Measurements from ENCODE around the gene MMP17. TPM values are rescaled to one million over a fixed set of nuclear protein-coding genes. Genes with fewer than 3 reads are reported as not detected.
A peak's percentile ranks its signal among the peaks of the same experiment; 100 is the strongest.

MMP17 gene
- total RNA-seq, 1 donor from 2014 or later, result 16.8 TPM

GRCh38 chr12:131893605-131894312 lies 65.6 kb downstream of the MMP17 start:
- no peak for TF ChIP-seq CTCF (IDR thresholded peaks at IDR 0.05)
- H3K4me3 ChIP-seq, result peak overlapping the region; percentile 15 to 77
- H3K36me3 ChIP-seq, result peaks cover 4 to 7% of the 10 kb centered on the region in 2 donors
- intact Hi-C loops (cut with DNase I), result loop anchor here (1.0 to 10.0 kb wide), 3 partner anchors 191 to 595 kb away; partner anchors contain the start of genes DDX51 and NOC4L
- H3K9me3 ChIP-seq, result no peaks in the 10 kb centered on the region
- peaks cover 5 to 11% of the 10 kb centered on the region in 2 donors for H3K4me1 ChIP-seq
- peak overlapping the region; percentile 93 for H3K27ac ChIP-seq
- no peaks in the 10 kb centered on the region for H3K27me3 ChIP-seq
- no peak for DNase-seq (ENCODE audit: low spot score in 2 of 2)

- peaks cover 4 to 7% of the 10 kb centered on the region in 2 donors for H3K36me3 ChIP-seq
- H3K4me1 ChIP-seq, result peaks cover 5 to 11% of the 10 kb centered on the region in 2 donors
- TF ChIP-seq CTCF (IDR thresholded peaks at IDR 0.05), result no peak
- H3K9me3 ChIP-seq, result no peaks in the 10 kb centered on the region
- peak within 1 kb of the TSS; percentile 62 to 77 for H3K4me3 ChIP-seq
- H3K27ac ChIP-seq, result peak within 1 kb of the TSS; percentile 93
- DNase-seq (ENCODE audit: low spot score in 2 of 2), result peak; percentile 65 to 96
- no peaks in the 10 kb centered on the region for H3K27me3 ChIP-seq
- intact Hi-C loops (cut with DNase I), result loop anchor here (1.0 to 10.0 kb wide), 3 partner anchors 190 to 594 kb away; partner anchors contain the start of genes DDX51 and NOC4L
Measured at GRCh38 chr12:131894313-131894860, 66.2 kb downstream of the MMP17 start, which contains the start of gene ULK1. Gene ULK1 (plus strand): TSS chr12:131894622. CDS start chr12:131895002, 380 bp downstream.

GRCh38 chr12:131894981-131895639 lies 66.9 kb downstream of the MMP17 start:
- peak overlapping the region; percentile 62 to 77 for H3K4me3 ChIP-seq
- peaks cover 4 to 7% of the 10 kb centered on the region in 2 donors for H3K36me3 ChIP-seq
- intact Hi-C loops (cut with DNase I), result loop anchor here (1.0 to 10.0 kb wide), 4 partner anchors 183 to 594 kb away; partner anchors contain the start of genes DDX51, NOC4L and SFSWAP
- peak overlapping the region; percentile 93 for H3K27ac ChIP-seq
- peaks cover 5 to 11% of the 10 kb centered on the region in 2 donors for H3K4me1 ChIP-seq
- H3K27me3 ChIP-seq, result no peaks in the 10 kb centered on the region
- no peak for TF ChIP-seq CTCF (IDR thresholded peaks at IDR 0.05)
- no peaks in the 10 kb centered on the region for H3K9me3 ChIP-seq
- DNase-seq (ENCODE audit: low spot score in 2 of 2), result no peak

GRCh38 chr12:131895640-131896079 lies 67.5 kb downstream of the MMP17 start:
- intact Hi-C loops (cut with DNase I), result loop anchor here (1.0 to 10.0 kb wide), 6 partner anchors 17 to 593 kb away; partner anchors contain the start of genes DDX51, EP400, NOC4L and PUS1
- Histone ChIP-seq H3K4me1 (peaks cover 5 to 15% of the 10 kb centered on the region in 2 donors), H3K27me3 (no peaks in the 10 kb centered on the region), H3K36me3 (peaks cover 4 to 7% of the 10 kb centered on the region in 2 donors), H3K4me3 (peak overlapping the region; percentile 62 to 77), H3K9me3 (no peaks in the 10 kb centered on the region), H3K27ac (peak overlapping the region; percentile 93)
- no peak for TF ChIP-seq CTCF (IDR thresholded peaks at IDR 0.05)
- DNase-seq (ENCODE audit: low spot score in 2 of 2), result no peak

GRCh38 chr12:131896080-131896810 lies 68.1 kb downstream of the MMP17 start:
- no peaks in the 10 kb centered on the region for H3K27me3 ChIP-seq
- H3K36me3 ChIP-seq, result peaks cover 4 to 7% of the 10 kb centered on the region in 2 donors
- intact Hi-C loops (cut with DNase I), result loop anchor here (1.0 to 10.0 kb wide), 5 partner anchors 16 to 249 kb away; partner anchors contain the start of genes DDX51, EP400, NOC4L and PUS1
- peak overlapping the region; percentile 93 for H3K27ac ChIP-seq
- DNase-seq (ENCODE audit: low spot score in 2 of 2), result peak; percentile 84 to 96
- no peak for TF ChIP-seq CTCF (IDR thresholded peaks at IDR 0.05)
- no peaks in the 10 kb centered on the region for H3K9me3 ChIP-seq
- peaks cover 5 to 15% of the 10 kb centered on the region in 2 donors for H3K4me1 ChIP-seq
- H3K4me3 ChIP-seq, result peak overlapping the region; percentile 62 to 77
